Measurements from ENCODE around the gene MAML3. TPM values are rescaled to one million over a fixed set of nuclear protein-coding genes. Genes with fewer than 3 reads are reported as not detected.

MAML3 gene
- 2.7 and 3.5 TPM in 2 replicates for total RNA-seq

- TF ChIP-seq, protein P1, sequence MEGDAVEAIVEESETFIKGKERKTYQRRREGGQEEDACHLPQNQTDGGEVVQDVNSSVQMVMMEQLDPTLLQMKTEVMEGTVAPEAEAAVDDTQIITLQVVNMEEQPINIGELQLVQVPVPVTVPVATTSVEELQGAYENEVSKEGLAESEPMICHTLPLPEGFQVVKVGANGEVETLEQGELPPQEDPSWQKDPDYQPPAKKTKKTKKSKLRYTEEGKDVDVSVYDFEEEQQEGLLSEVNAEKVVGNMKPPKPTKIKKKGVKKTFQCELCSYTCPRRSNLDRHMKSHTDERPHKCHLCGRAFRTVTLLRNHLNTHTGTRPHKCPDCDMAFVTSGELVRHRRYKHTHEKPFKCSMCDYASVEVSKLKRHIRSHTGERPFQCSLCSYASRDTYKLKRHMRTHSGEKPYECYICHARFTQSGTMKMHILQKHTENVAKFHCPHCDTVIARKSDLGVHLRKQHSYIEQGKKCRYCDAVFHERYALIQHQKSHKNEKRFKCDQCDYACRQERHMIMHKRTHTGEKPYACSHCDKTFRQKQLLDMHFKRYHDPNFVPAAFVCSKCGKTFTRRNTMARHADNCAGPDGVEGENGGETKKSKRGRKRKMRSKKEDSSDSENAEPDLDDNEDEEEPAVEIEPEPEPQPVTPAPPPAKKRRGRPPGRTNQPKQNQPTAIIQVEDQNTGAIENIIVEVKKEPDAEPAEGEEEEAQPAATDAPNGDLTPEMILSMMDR (IDR thresholded peaks at IDR 0.05; ENCODE audit: insufficient read depth, low read length, poor library complexity, severe bottlenecking): no peak
- no peak for DNase-seq (ENCODE audit: low read depth)
Observed at GRCh38 chr4:140153718-140154571, at the start of gene MAML3. MAML3 (minus strand) TSS chr4:140154184; CDS start chr4:140153327, 857 bp downstream.

DNA sequence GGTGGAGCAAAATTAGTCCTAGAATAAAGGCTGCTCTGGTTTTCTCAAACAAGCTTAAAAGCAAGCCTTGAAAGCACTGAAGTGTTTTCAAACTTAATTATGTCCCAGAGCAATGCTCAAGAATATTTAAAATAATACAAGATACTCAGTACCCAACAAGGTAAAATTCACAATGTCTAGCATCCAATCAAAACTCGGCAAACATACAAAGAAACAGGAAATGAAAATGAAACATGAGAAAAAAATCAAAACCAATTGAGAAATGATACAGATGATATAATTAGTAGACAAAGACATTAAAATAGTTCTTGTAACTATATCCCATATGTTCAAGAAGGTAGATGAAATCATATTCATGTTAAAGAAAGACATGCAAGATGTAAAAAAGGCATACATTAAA lies 45.0 kb upstream of the MAML3 start:
- TF ChIP-seq, protein P1 (IDR thresholded peaks at IDR 0.05; ENCODE audit: insufficient read depth, low read length, poor library complexity, severe bottlenecking): no peak
- DNase-seq (ENCODE audit: low read depth): no peak
- Histone ChIP-seq H3K27me3 (ENCODE audit: control insufficient read depth, insufficient read depth, low read length) (no peaks in the 10 kb centered on the region), H3K36me3 (ENCODE audit: control insufficient read depth, insufficient read depth, low read length) (no peaks in the 10 kb centered on the region), H3K4me3 (ENCODE audit: low read depth, low read length) (no peak overlapping the region)

More at GRCh38 chr4:140153718-140154571, at the start of gene MAML3:
- no peaks in the 10 kb centered on the region for H3K27me3 ChIP-seq (ENCODE audit: control insufficient read depth, insufficient read depth, low read length)
- H3K36me3 ChIP-seq (ENCODE audit: control insufficient read depth, insufficient read depth, low read length): no peaks in the 10 kb centered on the region
- peak within 1 kb of the TSS; percentile 88 for H3K4me3 ChIP-seq (ENCODE audit: low read depth, low read length)

DNA sequence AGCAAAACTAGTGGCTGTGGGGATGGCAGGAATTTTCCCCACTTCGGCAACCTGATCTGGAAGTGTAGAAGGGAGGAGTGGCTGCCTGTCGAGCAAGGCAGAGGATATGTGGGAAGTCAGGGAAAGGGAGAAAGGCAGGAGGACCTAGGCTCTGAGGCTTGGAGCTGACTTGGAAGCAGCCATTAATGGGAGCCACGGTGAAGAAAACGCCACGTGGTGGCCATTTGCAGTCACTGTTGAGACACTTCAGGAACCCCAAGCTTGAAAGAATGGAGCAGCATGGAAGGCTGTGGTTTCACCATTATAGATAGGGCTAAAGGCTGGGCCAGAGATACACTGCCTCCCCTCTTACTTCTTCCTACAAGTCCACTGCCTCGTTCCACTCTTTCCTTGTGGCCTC lies 41.8 kb upstream of the MAML3 start:
- Histone ChIP-seq H3K36me3 (ENCODE audit: control insufficient read depth, insufficient read depth, low read length) (no peaks in the 10 kb centered on the region), H3K4me3 (ENCODE audit: low read depth, low read length) (no peak overlapping the region), H3K27me3 (ENCODE audit: control insufficient read depth, insufficient read depth, low read length) (no peaks in the 10 kb centered on the region)
- TF ChIP-seq, protein P1 (IDR thresholded peaks at IDR 0.05; ENCODE audit: insufficient read depth, low read length, poor library complexity, severe bottlenecking): no peak
- no peak for DNase-seq (ENCODE audit: low read depth)

- no peaks in the 10 kb centered on the region for H3K27me3 ChIP-seq (ENCODE audit: control insufficient read depth, insufficient read depth, low read length)
- TF ChIP-seq, protein P1 (IDR thresholded peaks at IDR 0.05; ENCODE audit: insufficient read depth, low read length, poor library complexity, severe bottlenecking): no peak
- no peak overlapping the region for H3K4me3 ChIP-seq (ENCODE audit: low read depth, low read length)
- no peak for DNase-seq (ENCODE audit: low read depth)
- H3K36me3 ChIP-seq (ENCODE audit: control insufficient read depth, insufficient read depth, low read length): no peaks in the 10 kb centered on the region
Observed at GRCh38 chr4:140189805-140190204, 35.8 kb upstream of the MAML3 start.

DNA sequence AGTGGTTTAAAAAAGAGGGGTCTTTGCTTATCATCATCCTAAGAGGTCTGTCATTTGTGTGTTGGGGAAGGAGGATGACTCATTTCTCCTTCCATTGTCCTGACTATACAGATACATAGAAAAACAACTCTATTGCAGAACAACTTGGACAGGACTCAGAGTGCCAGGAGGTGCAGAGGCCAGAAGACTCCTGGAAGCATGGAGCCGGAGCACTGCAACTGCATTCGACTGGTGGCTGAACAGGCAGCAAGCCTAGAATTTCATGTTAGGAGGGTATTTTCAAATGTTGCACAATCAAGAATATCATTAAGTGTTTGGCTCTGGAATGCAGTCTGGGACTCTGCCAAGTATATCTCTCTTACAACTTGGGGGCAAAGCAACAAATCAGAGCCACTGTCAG lies 35.0 kb upstream of the MAML3 start:
- no peaks in the 10 kb centered on the region for H3K27me3 ChIP-seq (ENCODE audit: control insufficient read depth, insufficient read depth, low read length)
- no peak overlapping the region for H3K4me3 ChIP-seq (ENCODE audit: low read depth, low read length)
- H3K36me3 ChIP-seq (ENCODE audit: control insufficient read depth, insufficient read depth, low read length): no peaks in the 10 kb centered on the region
- TF ChIP-seq, protein P1 (IDR thresholded peaks at IDR 0.05; ENCODE audit: insufficient read depth, low read length, poor library complexity, severe bottlenecking): no peak
- DNase-seq (ENCODE audit: low read depth): peak; percentile 41

Data from kidney epithelial cell (primary cell).